ENCODE data around the gene C1QTNF12.

C1QTNF12 gene

DNA sequence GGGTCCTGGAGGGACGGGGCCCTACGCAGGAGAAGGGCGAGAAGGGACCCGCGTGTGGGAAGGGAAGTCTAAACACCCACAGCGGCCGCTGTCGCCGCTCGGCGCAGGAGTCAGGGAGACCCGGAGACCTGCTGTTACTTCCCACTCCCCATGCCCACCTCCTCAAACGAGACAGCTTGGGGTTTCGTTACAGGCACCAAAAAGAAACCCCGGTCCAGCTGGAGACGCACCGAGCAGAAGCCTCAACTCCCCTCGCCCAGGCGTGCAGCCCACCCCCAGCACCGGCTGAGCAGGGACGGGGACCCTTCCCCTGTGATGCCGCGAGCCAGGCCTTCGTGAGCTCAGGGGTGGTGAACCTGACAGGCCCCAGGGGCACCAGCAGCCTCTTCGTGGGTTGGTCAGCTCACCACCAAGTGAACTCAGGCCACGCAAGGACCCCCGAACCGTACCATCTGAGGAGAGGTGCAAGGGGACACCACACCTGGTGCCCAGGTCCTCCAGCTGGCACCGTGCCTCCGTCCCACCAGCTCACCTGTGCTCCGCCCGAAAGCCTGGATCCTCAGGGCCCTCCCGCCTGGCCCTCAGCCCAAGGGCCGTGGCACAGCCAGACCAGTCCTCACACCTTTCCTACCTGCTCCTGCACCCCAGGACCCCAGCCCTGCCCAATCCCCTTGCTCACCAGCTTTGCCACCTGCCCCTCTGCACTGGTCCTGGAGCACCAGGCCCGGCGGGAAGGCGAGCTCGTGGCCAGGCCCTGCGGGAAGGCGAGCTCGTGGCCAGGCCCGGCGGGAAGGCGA is 19.8 kb downstream of the C1QTNF12 start:
- no peak for DNase-seq

DNA sequence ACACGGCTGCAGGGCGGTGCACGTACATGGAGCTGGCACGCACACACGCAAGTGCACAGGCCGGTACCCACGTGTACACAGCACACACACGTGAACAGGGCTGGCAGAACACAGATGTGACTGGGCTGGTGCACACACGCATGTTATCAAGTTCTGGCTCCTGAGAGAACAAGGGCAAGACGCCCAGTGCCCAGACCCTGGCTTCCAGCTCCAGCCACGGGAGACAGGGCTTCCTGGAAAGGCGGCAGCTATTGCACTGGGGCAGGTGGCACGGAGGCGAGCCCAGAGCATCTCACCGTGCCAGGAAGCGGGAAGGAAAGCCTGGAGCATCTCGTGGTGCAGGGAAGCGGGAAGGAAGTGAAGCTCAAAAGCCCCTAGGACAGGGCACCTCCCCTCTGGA is 20.6 kb downstream of the C1QTNF12 start:
- no peak for DNase-seq

DNA sequence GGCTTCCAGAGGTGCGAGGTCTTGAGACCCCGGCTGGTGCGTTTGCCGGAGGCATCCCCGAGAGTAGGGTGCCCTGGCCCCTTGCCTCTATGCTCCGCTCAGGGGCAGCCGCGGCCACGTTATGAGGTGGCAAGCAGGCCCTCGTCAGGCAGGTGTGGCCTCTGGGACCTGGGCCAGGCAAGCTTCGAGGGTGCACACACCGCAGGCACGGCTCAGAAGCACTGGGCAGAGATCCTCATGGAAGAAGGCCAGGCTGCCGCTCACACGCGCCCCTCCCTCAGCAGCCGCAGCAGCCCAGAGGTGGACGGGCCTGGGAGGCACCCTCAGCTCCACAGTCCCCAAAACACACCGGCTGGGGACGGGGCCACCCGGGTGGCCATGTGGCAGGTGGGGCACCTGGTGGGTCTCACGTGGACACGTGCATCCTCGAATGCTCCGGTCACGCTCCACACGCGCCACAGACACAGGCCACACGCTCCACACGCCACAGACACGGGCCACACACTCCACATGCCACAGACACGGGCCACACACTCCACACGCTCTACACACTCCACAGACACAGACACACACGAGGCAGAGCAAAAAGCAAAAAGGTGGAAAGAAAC is 21.2 kb downstream of the C1QTNF12 start:
- no peak for DNase-seq

DNA sequence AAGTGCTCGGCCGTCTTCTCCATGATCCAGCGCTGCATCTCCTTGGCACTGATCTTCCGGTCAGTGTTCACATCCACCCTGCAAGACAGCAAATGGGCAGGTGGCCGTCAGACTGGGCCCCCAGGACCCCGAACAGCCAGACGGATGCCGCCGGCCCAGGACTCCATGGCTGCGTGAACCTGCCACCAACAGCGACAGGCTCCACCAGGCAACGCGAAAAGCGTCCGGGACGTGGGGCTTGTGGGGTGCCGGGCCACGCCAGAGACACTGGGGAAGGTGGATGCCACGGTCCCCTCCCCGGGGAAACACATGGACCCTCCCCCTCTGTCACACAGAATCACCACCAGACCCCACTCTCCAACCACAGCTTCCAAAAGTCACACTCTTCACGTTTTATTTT is 22.6 kb downstream of the C1QTNF12 start:
- DNase-seq = no peak

DNA sequence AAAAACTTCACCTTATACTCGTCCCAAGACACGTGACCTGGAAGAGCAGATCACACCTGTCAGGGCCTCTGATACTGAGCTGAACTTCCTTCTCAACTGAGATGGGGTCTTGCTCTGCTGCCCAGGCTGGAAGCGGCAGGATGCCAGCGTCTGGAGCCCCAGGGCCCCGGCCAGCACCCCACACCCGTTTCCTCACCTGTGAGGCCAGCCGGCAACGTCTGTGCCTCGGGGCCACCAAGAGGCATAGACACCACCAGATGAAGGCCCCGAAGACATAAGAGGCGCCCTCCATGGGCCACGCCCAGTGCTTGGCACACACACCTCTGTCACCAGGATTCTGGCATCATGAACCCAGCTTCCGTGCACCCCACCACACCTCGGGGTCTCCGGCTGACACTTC is 23.2 kb downstream of the C1QTNF12 start:
- DNase-seq = no peak

DNA sequence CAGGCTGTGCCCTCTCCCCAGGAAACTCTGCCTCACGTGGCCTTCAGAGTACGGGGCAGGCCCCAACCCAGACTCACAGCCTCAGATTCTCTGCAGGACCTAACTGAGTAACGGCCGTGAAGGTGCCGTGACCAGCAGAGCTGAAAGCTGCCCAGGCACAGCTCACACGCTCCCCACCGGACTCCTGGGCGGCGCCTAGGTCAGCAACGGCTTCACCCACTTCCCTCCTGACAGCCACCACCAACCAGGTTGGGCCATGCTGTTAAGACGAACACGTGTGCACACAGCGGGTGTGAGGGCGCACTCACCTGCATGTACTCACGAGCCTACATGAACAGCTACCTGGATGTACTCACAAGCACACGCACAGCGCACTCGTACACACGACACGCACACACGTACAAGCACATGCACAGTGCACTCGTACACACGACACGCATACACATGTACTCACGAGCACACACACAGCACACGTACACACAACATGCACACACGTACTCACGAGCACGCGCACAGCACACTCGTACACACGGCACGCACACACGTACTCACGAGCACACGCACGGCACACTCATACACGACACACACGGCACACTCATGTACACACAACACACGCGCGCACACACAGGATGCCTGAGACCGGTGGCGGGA is 23.8 kb downstream of the C1QTNF12 start:
- DNase-seq = no peak

DNA sequence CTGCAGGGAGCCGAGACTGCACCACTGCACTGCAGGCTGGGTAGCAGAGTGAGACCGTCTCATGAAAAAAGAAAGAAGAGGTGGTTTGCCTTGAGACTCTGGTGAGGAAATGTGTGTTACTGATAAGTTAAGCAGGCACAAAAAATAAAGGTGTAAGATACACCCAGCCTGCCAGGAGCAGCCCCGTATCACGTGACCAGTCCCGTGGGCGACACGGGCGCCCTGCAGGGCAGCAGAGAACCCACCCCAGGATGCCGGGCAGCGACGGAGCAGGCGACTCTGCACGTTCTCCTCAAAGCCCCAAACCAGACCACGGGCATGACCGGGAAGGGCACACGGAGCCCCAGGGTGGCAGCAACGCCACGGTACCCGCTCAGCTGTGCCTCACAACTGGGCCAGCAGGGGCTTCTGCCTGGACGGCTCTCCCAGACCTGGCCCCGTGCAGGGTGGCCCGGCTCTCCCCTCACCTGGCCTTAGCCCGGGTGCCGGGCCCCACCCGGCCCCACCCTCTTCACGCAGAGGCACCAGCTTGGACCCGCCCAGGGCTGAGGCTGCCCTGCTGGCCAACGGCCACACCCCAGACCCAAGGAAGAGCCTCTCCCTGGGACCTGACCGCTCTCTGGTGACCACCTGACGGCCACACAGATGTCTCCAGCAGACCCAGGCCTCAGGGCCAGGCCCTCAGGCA is 24.5 kb downstream of the C1QTNF12 start:
- no peak for DNase-seq

DNA sequence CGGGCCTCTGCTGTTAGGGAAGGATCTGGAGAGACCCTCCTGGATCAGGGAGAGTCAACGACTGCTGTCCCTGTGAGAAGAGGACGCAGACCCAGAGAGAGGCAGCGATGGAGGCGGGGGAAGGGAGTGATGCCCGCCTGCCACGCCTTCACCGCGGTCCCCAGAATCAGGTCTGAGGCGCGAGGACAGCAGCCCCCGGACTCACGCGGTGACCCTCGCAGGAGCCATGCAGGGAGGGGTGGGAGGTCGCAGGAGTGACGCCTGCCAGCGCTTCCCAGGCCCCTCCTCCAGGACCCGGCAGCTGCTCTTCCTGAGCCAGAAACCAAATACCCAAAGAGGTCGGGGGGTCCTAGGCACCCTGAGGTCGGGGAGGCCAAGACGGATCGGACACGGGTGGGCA is 26.3 kb downstream of the C1QTNF12 start:
- DNase-seq = no peak

DNA sequence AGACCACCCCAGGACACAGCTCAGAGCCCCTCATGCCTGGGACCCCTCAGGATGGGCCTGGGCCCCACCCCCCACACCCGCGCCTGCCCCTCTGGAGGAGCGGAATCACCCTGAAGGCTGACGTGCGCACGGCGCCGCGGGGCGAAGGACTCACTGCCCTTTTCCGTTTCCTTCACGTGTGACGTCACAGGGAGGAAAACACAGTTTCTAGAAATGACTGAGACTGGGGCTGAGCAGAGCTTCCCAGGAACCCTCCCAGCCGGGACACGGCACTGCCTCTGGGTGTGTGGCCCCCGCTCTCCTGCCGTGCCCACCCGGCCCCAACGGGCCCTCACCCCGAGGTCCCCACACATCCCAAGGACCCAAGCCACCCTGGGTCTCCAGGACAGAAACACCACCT is 27.2 kb downstream of the C1QTNF12 start:
- no peak for DNase-seq

DNA sequence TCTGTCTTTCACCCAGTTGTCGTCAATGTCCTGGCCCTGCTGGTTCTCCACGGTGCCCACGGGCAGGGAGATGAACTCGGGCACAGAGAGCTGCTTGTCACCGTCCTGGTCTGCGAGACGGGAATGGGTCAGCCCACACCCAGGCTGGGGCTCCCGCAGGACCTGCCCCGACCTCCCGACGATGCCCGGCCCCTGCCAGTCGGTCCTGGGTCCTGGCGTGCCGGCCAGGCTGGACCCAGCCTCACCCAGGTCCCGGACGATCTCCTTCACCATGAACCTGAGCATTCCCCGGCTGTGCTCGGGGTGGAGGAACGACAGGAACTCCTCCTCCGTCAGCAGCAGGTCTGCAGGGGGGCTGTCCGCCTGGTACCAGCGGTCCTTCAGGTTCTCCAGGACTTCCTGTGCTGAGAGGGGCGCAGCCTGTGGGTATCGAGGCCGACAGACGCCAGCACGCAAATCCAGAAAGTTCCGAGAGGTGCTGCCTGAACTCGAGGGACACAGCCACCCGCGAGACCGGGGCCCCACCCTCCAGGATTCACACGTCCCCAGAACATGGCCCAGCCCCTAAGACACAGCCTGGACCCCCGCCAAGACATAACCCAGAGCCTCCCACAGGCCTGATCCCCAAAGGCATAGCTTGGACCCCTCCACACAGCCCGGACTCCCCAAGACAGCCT is 27.9 kb downstream of the C1QTNF12 start:
- no peak for DNase-seq

DNA sequence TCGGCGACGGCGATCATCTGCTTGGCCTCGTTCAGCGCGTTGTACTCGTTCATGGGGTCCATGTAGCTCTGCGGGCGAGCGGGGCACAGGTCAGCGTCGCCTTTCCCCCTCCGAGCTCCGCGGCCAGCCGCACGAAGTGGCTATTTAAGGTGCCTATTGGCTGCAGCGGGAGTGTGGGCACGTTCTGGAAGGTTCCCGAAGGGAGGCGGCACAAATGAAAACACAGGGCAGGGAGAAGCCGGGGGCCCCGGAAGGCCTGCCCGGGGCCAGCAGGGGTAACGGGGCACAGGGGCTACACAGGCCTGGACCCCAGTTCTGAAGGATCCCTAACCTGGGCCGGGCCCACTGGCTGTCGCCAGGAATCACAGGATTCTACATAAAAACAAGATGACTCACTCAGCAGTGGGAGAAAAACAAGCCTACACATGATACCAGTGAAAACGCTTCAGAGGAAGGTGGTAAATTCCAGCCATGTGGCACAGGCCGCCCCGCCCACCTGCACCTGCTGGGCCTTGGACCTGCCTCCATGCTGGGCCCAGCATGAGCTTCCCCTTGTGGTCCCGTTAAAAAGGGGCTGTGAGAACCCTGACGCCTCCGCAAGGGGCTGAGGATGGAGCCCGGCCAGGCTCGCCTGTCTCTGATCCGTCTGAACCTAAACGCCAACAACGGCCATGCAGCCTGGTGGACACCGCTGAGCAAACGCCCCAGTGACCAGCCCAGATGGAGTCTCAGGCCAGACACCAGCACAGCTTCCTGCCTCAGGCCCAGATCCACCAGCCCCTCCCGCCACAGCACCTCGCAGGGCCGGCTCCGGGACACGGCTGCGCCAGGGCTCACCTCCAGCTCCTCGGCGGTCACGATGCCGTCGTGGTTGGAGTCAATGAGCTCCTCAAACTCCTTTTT is 28.6 kb downstream of the C1QTNF12 start:
- no peak for DNase-seq

DNA sequence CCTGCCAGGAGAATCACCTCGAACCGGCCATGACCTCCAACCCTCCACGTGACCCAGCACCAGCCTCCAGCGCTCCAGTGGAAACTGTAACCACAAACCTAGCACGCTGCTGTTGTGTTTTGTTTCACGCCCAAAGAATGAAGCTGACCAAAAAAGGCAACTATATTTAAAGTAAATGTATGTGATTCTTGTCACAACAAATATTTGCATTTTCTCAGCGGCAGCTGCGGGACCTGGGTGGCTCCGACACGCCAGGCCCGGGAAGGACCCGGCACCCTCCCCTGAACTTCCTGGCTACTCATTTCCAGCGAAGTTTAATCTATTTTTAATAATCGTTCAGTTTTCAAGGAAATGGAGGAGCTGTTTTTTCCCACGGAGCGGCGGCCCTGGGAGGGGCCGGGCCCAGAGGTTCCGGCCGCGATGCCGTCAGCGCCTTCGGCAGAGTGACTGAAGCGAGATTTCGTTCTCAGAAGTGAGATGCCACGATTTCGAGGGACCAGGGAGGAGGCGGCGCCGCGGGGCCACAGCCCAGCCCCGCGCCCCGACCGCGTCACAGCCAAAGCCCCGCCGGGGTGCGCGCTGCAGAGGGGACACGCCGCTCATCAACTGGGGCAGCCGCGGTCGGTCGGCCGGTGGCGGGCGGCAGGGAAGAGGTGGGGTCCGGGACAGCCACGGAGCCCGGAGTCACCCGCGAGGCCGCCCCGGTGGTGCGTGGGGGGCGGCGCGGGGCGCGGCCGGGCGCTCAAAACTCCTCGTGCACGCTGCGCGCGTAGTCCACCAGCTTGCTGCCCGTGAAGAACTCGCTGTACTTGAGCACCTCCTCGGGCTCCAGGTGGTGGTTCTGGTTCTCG is 29.5 kb downstream of the C1QTNF12 start:
- DNase-seq = no peak

DNA sequence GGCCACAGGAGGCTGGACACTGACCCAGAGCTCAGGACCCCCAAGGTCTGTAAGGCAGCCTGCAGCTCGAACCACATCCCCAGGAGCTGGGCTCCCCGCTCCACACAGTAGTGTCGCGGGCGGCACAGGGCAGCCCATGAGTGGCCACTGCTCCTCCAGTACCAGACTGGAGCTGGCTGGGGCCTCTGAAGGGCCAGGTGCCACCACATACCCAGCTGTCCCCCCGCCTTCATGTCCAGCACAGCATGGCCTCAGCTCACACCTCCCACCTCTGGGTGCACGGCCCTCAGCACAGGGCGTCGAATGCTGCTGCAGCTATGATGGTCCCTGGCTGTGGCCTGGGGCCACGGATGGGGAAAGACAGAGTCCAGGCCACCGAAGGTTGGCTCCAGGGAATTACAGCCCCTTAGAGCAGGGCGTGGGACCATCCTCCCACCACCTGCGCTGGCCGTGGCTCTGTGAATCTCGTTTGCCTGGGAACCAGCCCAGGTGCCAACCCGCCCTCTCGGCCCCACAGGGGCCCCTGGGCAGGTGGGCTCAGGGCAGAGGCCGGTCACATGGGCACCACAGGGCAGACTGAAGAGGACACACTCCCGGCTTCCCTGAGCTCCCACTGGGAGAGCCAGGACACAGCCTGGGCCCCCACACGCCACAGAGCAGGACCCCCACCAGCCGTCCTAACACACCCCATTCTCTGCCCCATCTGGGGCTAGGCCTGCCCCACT is 30.5 kb downstream of the C1QTNF12 start:
- DNase-seq = no peak

DNA sequence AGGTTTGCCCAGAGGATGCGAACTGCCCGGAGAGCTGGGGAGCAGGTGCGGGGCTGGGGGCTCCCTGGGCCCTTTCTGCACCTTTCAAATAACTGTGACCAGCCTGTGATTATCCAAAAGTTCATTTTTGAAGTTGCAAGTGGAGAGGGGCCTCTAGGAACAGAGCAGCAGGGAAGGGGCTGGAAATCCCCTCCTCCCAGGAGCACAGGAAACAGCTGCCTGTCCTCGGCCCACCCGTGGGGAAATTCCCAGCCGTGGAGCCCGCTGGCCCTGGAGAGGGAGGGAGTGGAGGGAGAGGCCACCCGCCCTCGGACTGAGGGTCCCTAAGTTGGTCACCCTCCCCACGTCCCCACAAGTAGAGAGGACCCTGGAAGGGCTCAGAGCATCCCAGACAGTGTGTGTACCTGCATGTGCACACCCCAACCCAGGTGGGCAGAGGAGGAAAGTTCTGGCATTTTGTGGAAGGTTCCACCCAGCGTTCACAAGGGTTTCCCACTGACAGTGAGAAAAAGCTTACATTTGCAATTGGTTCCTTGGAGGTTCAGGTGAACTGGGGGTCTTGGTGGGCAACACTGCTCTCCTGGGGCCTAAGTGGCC is 31.3 kb downstream of the C1QTNF12 start:
- no peak for DNase-seq

DNA sequence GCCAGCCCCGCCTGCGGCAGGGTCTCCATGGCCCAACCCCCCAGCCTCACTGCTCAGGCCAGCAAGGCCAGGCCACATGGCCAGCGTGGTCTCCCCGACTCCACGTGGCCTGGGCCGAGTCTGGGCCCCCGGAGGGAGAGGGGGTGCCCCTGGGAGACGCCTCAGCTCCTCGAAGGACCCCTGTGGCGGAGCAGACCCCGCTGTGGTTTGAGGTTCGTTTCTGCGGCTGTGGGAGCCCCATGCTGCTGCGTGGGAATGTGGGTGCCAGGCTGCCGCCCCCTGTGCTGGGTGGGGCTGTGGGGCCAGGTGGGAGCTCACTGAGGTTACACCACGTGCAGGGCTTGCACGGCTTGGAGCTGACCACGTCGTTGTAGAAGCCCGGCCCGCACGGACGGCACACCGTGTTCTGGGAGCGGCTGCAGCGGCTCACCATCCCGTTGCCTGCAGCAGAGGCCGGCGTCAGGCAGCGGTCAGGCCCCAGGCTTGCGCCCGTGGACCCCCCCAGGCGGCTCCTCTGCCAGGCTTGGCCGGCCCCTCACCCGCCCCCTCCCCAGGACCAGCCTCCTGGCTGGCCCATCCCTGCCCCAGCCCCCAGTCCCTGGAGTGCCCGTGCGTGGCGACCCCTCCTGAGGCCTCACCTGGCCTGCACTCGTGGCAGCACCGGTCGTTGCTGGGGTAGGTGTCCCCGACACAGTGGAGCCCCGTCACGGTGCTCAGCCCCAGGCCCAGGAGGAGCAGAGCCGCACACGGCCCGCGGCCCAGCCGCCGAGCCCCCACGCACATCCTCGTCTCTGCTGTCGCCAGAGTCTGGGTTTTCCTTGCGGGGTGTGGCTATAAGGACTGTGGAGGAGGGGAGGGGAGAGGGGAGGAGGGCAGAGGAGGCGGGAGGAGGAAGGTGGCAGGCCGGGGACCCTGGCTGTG is 32.9 kb downstream of the C1QTNF12 start, which contains the start of gene TNFRSF4:
TSS of gene TNFRSF4 (minus strand) at position 809 of the 921 bp plus-strand sequence. CDS start at position 783, 26 bp downstream.
- DNase-seq = no peak

DNA sequence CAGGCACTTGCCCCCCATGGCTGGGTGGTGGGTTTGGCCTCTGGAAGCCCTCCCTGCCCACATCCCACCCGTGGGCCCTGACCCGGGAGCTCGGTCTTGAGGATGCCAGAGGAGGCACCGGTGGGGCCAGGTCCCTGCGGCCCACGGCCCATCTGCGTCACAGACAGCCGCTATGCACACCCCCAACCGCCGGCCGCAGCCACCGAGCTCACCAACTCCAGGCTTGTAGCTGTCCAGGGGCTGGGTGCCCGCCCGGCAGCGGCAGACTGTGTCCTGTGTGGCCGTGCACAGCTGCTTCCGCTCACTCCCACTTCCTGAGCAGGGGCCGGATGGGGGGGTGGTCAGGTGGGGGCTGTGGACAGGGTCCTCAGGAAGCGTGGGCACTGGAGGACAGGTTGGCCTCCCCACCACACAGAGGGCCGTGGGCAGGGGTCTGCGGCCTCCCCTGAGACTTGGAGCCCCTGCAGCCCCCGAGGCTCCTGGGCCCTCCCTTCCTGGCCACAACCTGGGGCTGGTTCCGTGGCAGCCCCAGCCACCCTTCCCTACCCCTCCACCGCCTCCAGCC is 33.7 kb downstream of the C1QTNF12 start:
- DNase-seq = no peak

DNA sequence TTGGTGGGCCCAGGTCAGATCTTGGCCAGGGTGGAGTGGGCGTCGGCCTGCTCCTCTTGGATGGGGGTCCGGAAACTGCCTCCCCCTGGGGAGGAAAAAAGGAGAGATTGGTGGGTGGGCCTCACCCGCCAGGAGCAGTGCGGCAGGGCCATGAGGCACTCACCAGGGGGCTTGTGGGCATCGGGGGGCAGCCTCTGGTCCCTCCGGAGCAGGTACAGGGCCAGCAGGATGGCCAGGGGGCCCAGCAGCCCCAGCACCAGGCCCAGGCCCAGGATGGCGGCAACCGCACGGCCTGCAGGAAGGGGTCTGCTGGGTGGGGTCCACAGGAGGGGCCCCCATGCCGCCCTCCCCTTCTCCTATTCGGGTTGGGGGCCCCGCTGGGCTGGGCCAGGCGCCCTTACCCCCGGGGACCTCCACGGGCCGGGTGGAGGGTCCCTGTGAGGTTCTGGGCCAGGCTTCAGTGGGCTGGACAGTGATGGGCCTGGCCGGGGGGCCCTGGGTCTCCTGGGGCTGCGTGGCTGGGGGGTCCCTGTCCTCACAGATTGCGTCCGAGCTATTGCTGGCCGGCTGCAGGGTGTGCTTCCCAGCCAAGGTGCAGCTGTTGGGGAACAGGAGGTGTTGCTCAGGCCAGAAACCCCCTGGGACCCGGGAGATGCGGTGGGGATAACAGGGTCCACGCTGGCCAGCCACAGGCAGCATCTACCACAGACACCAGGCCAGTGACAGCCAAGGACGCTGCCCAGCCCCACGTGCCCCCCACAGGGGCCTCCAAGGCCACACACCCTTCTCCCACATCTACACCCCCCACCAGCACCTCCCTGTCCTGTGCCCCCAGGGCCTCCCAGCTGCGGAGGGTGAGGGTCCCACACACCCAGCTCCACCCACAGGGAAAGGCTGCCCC is 34.7 kb downstream of the C1QTNF12 start:
- no peak for DNase-seq
